GM12892 (cell line): ENCODE results near the gene PIP4K2B.

Experiments
- DNase-seq: peaks from one replicate; pipeline ENCODE4 v3.0.0; 2011; ENCODE audit not compliant: insufficient read length
- FAIRE-seq: peaks from 2 replicates; lab custom pipeline; 2011; peaks lifted over from hg19 to GRCh38; lab: Jason Lieb, UNC
- POLR2A ChIP-seq: IDR thresholded peaks from 2 replicates; pipeline ENCODE4 v1.6.1; 2011; ENCODE audit warnings: low read depth, low read length, control low read depth
- POLR2AphosphoS5 ChIP-seq: IDR thresholded peaks from 2 replicates; pipeline ENCODE4 v1.6.1; 2011; ENCODE audit warnings: low read depth, low read length, control low read depth
- TAF1 ChIP-seq: IDR thresholded peaks from 2 replicates; pipeline ENCODE4 v1.6.1; 2011; ENCODE audit warnings: low read depth, mild to moderate bottlenecking, control low read depth, low read length, borderline replicate concordance

The PIP4K2B gene

GRCh38 chr17:38740806-38741205 lies 58.5 kb downstream of the PIP4K2B start:
- TF ChIP-seq TAF1 (no peak), POLR2A (no peak), POLR2AphosphoS5 (no peak)
- FAIRE-seq (no peak), DNase-seq (no peak)

DNA sequence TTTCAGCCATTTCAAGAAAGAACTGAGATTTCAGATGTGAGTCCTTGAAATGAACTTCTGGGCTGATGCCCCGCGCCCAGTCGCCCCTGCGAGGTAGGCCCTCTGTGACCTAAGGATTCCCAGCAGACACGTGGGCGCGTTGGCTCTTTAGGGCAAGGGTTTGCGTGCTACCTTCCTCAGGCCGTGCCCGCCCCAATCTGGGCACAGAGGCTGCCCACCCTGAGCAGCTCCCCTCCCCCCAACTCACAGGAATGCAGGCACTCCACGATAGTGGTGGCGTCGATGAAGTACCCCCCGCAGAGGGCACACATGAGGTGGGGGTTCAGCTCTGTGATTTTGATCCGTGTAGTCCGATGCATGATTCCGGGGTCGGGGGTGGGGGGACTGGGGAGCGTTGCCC lies 59.3 kb downstream of the PIP4K2B start:
- no peak for TF ChIP-seq TAF1
- TF ChIP-seq POLR2A, result no peak
- no peak for TF ChIP-seq POLR2AphosphoS5
- DNase-seq (no peak), FAIRE-seq (no peak)

GRCh38 chr17:38739305-38739704 lies 60.1 kb downstream of the PIP4K2B start:
- DNase-seq (no peak), FAIRE-seq (no peak)
- no peak for TF ChIP-seq TAF1
- no peak for TF ChIP-seq POLR2AphosphoS5
- no peak for TF ChIP-seq POLR2A

DNA sequence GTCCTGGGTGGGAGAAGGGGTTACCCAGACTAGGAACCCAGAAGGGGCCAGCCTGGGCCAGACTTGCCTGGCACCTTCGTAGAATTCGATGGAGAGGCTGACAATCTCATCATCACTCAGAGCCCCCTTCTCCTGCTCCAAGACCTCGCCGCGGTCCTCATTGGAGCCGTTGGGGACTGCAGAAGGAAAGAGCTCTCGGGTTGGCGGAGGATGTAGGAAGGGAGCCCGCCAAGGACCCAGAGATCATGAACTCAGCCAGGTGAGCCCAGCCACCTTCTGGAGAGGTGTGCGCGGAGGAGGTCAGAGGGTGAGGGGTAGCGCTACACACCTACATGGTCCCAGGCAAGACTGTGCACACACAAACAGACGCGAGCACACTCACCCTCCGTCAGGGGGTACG lies 60.7 kb downstream of the PIP4K2B start:
- TF ChIP-seq POLR2AphosphoS5 (no peak), POLR2A (no peak), TAF1 (no peak)
- no peak for DNase-seq
- no peak for FAIRE-seq

- DNase-seq, result no peak
- FAIRE-seq, result no peak
- TF ChIP-seq POLR2A (no peak), POLR2AphosphoS5 (no peak), TAF1 (no peak)
Measured at GRCh38 chr17:38738007-38738662, 61.2 kb downstream of the PIP4K2B start.

- peak; percentile 91 for DNase-seq
- FAIRE-seq, result no peak
- TF ChIP-seq TAF1 (no peak), POLR2AphosphoS5 (no peak), POLR2A (no peak)
Measured at GRCh38 chr17:38735161-38735997, 64.0 kb downstream of the PIP4K2B start.

GRCh38 chr17:38733982-38734973 lies 65.1 kb downstream of the PIP4K2B start:
- DNase-seq (no peak), FAIRE-seq (no peak)
- TF ChIP-seq POLR2A, result no peak
- TF ChIP-seq POLR2AphosphoS5, result no peak
- no peak for TF ChIP-seq TAF1

DNA sequence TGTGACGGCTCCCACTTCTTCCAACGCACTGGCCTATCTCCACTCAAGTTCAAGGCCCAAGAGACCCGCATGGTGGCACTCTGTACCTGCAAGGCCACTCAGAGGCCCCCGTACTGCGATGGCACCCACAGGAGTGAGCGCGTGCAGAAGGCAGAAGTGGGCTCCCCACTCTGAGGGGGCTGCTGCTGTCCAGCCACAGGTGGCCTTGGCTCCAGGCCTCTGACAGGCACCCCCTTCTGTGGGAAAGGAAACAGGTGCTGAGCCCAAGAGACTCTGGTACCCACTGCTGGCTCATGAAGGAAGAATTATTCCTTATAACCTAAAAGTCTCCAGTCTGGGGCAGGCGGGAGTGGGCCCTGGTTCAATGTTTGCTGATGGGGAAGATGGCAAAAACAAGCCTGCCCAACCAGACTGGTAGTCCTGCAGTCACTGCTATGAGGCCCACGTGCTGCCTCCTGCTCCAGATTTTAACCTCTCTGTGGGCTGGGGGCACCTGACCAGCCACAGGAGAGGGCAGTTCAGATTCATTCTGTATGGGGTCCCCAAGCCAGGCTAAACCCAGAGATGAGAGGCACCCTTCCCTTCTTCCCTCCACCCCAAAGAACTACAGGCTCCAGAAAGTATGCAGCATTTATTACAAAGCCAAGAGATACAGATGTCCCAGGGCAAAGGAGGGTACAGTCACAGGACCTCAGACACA lies 65.9 kb downstream of the PIP4K2B start:
- no peak for FAIRE-seq
- no peak for DNase-seq
- TF ChIP-seq POLR2AphosphoS5 (no peak), POLR2A (no peak), TAF1 (no peak)

- no peak for FAIRE-seq
- DNase-seq, result no peak
- no peak for TF ChIP-seq POLR2A
- TF ChIP-seq POLR2AphosphoS5, result no peak
- TF ChIP-seq TAF1, result no peak
Measured at GRCh38 chr17:38732376-38733281, 66.7 kb downstream of the PIP4K2B start.
